ENCODE results near the gene ELN.

- TF ChIP-seq, protein P1, sequence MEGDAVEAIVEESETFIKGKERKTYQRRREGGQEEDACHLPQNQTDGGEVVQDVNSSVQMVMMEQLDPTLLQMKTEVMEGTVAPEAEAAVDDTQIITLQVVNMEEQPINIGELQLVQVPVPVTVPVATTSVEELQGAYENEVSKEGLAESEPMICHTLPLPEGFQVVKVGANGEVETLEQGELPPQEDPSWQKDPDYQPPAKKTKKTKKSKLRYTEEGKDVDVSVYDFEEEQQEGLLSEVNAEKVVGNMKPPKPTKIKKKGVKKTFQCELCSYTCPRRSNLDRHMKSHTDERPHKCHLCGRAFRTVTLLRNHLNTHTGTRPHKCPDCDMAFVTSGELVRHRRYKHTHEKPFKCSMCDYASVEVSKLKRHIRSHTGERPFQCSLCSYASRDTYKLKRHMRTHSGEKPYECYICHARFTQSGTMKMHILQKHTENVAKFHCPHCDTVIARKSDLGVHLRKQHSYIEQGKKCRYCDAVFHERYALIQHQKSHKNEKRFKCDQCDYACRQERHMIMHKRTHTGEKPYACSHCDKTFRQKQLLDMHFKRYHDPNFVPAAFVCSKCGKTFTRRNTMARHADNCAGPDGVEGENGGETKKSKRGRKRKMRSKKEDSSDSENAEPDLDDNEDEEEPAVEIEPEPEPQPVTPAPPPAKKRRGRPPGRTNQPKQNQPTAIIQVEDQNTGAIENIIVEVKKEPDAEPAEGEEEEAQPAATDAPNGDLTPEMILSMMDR (conservative IDR thresholded peaks at IDR 0.05 in 1 of 2, IDR thresholded peaks at IDR 0.05 in 1 of 2; ENCODE audit: low read depth in 1 of 2, low read length in 2 of 2): no peak
- no peak for TF ChIP-seq EZH2 (IDR thresholded peaks at IDR 0.05; ENCODE audit: low read length, missing control alignments)
These were observed 41.1 kb downstream of the ELN start for GRCh38 chr7:74069086-74069541.

All from fibroblast of lung (primary cell).